Measurements from ENCODE around the gene GAPDH. TPM values are rescaled to one million over a fixed set of nuclear protein-coding genes. Genes with fewer than 3 reads are reported as not detected.
"Not testable (repeated sequence)": the region's sequence is repeated elsewhere in the genome, so short reads cannot be mapped to it uniquely, and the experiment has no call there.

Gene GAPDH
- 1,000 to 10,000 TPM; 1,806 to 2,946 (median 2,333) TPM for total RNA-seq

DNA sequence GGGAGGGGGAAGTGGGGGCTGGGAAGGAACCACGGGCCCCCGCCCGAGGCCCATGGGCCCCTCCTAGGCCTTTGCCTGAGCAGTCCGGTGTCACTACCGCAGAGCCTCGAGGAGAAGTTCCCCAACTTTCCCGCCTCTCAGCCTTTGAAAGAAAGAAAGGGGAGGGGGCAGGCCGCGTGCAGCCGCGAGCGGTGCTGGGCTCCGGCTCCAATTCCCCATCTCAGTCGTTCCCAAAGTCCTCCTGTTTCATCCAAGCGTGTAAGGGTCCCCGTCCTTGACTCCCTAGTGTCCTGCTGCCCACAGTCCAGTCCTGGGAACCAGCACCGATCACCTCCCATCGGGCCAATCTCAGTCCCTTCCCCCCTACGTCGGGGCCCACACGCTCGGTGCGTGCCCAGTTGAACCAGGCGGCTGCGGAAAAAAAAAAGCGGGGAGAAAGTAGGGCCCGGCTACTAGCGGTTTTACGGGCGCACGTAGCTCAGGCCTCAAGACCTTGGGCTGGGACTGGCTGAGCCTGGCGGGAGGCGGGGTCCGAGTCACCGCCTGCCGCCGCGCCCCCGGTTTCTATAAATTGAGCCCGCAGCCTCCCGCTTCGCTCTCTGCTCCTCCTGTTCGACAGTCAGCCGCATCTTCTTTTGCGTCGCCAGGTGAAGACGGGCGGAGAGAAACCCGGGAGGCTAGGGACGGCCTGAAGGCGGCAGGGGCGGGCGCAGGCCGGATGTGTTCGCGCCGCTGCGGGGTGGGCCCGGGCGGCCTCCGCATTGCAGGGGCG lies at the start of gene GAPDH:
TSS of gene GAPDH (plus strand) at position 595 of the 772 bp plus-strand sequence. CDS start 316 bp downstream, outside the sequence.
- peak; percentile 94 for DNase-seq
- in situ Hi-C loops (cut with MboI; ENCODE audit: low pct_ligation_motif_present in 1 of 4, low pct_unique_long_range_greater_than_20kb in 1 of 4, low sequenced_read_pairs in 3 of 4) (loop anchor here in 1 of 4 donors (25.0 kb wide), 2 partner anchors 97 to 197 kb away; partner anchors contain the start of genes CD27 and TNFRSF1A), intact Hi-C loops (cut with DNase I; ENCODE audit: low total_unique reads) (loop anchor here (10.0 kb wide), 1 partner anchor 209 kb away; no protein-coding TSS in a partner anchor)
- H3K4me1 ChIP-seq = peaks cover 31 to 60% (median 42%) of the 10 kb centered on the region in 4 donors
- peak within 1 kb of the TSS; percentile 94 to 98 (median 98) for H3K27ac ChIP-seq
- 0% methylated on average over 47 of the region's 62 CpGs; no CpG with 5 or more reads in 1 of the 2 donors for WGBS, 2 donors (ENCODE audit: low coverage in 1 of 2)
- no peaks in the 10 kb centered on the region for H3K9me3 ChIP-seq
- no peaks in the 10 kb centered on the region for H3K27me3 ChIP-seq
- peak within 1 kb of the TSS; percentile 72 to 88 (median 78) for H3K4me3 ChIP-seq
- TF ChIP-seq EP300 (IDR thresholded peaks at IDR 0.05; ENCODE audit: low read depth) (no peak), POLR2A (IDR thresholded peaks at IDR 0.05) (peak; percentile 99), POLR2AphosphoS5 (IDR thresholded peaks at IDR 0.05) (peak; percentile 99 to 100 (median 100))
- TF ChIP-seq, protein P1, sequence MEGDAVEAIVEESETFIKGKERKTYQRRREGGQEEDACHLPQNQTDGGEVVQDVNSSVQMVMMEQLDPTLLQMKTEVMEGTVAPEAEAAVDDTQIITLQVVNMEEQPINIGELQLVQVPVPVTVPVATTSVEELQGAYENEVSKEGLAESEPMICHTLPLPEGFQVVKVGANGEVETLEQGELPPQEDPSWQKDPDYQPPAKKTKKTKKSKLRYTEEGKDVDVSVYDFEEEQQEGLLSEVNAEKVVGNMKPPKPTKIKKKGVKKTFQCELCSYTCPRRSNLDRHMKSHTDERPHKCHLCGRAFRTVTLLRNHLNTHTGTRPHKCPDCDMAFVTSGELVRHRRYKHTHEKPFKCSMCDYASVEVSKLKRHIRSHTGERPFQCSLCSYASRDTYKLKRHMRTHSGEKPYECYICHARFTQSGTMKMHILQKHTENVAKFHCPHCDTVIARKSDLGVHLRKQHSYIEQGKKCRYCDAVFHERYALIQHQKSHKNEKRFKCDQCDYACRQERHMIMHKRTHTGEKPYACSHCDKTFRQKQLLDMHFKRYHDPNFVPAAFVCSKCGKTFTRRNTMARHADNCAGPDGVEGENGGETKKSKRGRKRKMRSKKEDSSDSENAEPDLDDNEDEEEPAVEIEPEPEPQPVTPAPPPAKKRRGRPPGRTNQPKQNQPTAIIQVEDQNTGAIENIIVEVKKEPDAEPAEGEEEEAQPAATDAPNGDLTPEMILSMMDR (IDR thresholded peaks at IDR 0.05) = no peak
- H3K36me3 ChIP-seq = peaks cover 0 to 16% (median 8%) of the 10 kb centered on the region in 4 donors

DNA sequence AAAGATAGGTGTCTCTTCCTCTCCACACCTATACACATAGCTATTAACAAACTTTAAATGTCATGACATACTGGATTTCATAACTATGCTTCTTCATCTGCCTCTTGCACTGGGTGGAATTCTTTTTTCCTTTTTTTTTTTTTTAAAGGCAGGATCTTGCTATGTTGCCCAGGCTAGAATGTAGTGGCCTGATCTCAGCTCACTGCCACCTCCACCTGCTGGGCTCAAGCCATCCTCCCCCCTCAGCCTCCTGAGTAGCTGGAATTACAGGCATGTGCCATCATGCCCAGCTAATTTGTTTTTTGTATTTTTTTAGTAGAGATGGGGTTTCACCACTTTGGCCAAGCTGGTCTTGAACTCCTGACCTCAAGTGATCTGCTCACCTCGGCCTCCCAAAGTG lies 46.1 kb upstream of the GAPDH start:
- no peak for TF ChIP-seq EP300 (IDR thresholded peaks at IDR 0.05; ENCODE audit: low read depth)
- no peak for TF ChIP-seq POLR2AphosphoS5 (IDR thresholded peaks at IDR 0.05)
- TF ChIP-seq, protein P1 (IDR thresholded peaks at IDR 0.05) = no peak
- TF ChIP-seq POLR2A (IDR thresholded peaks at IDR 0.05) = no peak
- H3K4me3 ChIP-seq = no peak overlapping the region
- intact Hi-C loops (cut with DNase I; ENCODE audit: low total_unique reads) (no loop called here), in situ Hi-C loops (cut with MboI; ENCODE audit: low pct_ligation_motif_present in 1 of 4, low pct_unique_long_range_greater_than_20kb in 1 of 4, low sequenced_read_pairs in 3 of 4) (no loop called here)
- whole genome bisulfite sequencing, 2 donors (ENCODE audit: low coverage in 1 of 2) = 67 to 90% methylated on average over 1 of the region's 1 CpG
- H3K36me3 ChIP-seq = no peaks in the 10 kb centered on the region
- no peak overlapping the region for H3K27ac ChIP-seq
- no peaks in the 10 kb centered on the region for H3K27me3 ChIP-seq
- H3K4me1 ChIP-seq = peaks cover 7 to 12% (median 8%) of the 10 kb centered on the region in 4 donors
- H3K9me3 ChIP-seq = no peaks in the 10 kb centered on the region
- no peak for DNase-seq

DNA sequence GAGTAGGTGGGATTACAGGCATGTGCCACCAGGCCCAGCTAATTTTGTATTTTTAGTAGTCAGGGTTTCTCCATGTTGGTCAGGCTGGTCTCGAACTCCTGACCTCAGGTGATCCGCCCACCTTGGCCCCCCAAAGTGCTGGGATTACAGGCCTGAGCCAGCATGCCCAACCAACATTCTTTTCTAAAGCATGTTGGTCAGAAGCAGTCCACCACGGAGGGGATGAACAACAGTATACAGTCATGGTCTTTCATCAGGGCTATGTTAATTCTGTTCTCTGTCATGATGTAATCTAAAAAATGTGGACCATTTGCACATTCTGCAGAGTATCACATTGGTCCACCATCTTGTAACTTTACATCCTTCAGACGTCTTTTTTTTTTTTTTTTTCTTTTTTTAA lies 44.9 kb upstream of the GAPDH start:
- 50 to 75% methylated on average over 3 to 4 of the region's 4 CpGs for WGBS, 2 donors (ENCODE audit: low coverage in 1 of 2)
- TF ChIP-seq POLR2A (IDR thresholded peaks at IDR 0.05) (no peak), EP300 (IDR thresholded peaks at IDR 0.05; ENCODE audit: low read depth) (no peak)
- DNase-seq = no peak
- Histone ChIP-seq H3K36me3 (no peaks in the 10 kb centered on the region), H3K4me3 (no peak overlapping the region), H3K9me3 (no peaks in the 10 kb centered on the region), H3K27ac (no peak overlapping the region), H3K4me1 (peaks cover 8 to 14% (median 10%) of the 10 kb centered on the region in 4 donors), H3K27me3 (no peaks in the 10 kb centered on the region)
- intact Hi-C loops (cut with DNase I; ENCODE audit: low total_unique reads) (no loop called here), in situ Hi-C loops (cut with MboI; ENCODE audit: low pct_ligation_motif_present in 1 of 4, low pct_unique_long_range_greater_than_20kb in 1 of 4, low sequenced_read_pairs in 3 of 4) (no loop called here)

DNA sequence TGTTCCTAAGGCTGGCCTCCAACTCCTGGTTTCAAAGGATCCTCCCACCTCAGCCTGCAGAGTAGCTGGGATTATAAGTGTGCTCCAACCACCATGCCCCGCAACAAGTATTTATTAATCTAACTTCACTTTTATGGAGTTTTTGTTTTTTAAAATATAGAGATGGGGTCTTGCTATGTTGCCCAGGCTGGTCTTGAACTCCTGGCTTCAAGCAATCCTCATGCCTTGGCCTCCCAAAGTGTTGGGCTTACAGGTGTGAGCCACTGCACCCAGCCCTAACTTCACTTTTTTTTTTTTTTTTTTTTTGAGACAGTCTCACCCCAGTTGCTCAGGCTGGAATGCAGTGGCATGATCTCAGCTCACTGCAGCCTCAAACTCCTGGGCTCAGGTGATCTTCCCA lies 43.6 kb upstream of the GAPDH start:
- H3K4me3 ChIP-seq; DNase-seq; H3K27ac ChIP-seq; H3K36me3 ChIP-seq; in situ Hi-C loops (cut with MboI; ENCODE audit: low pct_ligation_motif_present in 1 of 4, low pct_unique_long_range_greater_than_20kb in 1 of 4, low sequenced_read_pairs in 3 of 4); intact Hi-C loops (cut with DNase I; ENCODE audit: low total_unique reads); H3K9me3 ChIP-seq; H3K27me3 ChIP-seq: not testable (repeated sequence)
- H3K4me1 ChIP-seq = peaks cover 13 to 27% (median 22%) of the 10 kb centered on the region in 4 donors
- 100% methylated on average over 1 of the region's 1 CpG for WGBS, 2 donors (ENCODE audit: low coverage in 1 of 2)

DNA sequence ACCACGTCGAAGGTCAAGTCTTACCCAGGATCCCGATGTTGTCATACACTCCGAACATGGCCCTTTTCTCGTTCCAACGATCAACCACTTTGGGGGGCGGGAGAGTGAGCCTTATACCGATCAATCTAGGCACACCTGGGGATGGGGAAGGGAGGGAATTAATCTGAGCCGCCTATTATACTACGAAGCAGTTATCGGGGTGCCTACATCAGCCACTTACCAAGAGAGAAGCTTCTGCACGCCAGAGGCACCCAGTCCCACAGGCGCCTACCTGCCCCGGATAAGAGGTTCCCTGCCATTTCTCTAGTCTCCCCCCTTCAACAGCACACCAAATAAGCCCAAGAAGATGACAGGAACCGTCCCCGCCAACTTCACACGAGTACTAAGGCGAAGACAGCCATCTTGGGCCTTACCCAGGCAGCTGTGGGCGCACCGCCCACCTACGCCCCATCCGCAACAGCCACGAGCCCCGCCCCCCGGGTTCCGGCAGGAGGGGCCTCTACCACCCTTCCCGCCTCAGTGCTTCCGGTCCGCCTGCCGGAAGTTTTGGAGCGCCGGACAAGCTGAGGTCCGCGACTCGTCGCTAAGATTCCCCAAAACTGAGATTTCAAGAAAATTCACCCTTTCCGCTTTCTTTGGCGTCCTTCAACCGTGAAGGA lies 41.4 kb upstream of the GAPDH start, which contains the start of gene MRPL51:
TSS of gene MRPL51 (minus strand) at position 425 of the 659 bp plus-strand sequence. CDS start at position 299, 126 bp downstream.
- H3K36me3 ChIP-seq = no peaks in the 10 kb centered on the region
- in situ Hi-C loops (cut with MboI; ENCODE audit: low pct_ligation_motif_present in 1 of 4, low pct_unique_long_range_greater_than_20kb in 1 of 4, low sequenced_read_pairs in 3 of 4) (no loop called here), intact Hi-C loops (cut with DNase I; ENCODE audit: low total_unique reads) (no loop called here)
- H3K27me3 ChIP-seq = no peaks in the 10 kb centered on the region
- TF ChIP-seq POLR2A (IDR thresholded peaks at IDR 0.05) (peak; percentile 93), POLR2AphosphoS5 (IDR thresholded peaks at IDR 0.05) (peak; percentile 79 to 94 (median 91))
- TF ChIP-seq, protein P1 (IDR thresholded peaks at IDR 0.05) = no peak
- peaks cover 13 to 27% (median 22%) of the 10 kb centered on the region in 4 donors for H3K4me1 ChIP-seq
- WGBS, 2 donors (ENCODE audit: low coverage in 1 of 2) = 0 to 1% methylated on average over 3 to 35 of the region's 39 CpGs
- DNase-seq = peak; percentile 98
- peak within 1 kb of the TSS; percentile 97 to 99 (median 98) for H3K27ac ChIP-seq
- H3K9me3 ChIP-seq = no peaks in the 10 kb centered on the region
- H3K4me3 ChIP-seq = peak within 1 kb of the TSS; percentile 52 to 87 (median 70)

Data from transverse colon (tissue), 4 donors.